HEK293 (cell line): ENCODE measurements around the gene TXNIP.

Experiments used
- CTCF ChIP-seq: fragments of 450-650 bp; formaldehyde crosslinking; IDR thresholded peaks from 2 replicates; pipeline ENCODE4 v1.5.1; 2016; ENCODE audit warnings: missing biosample characterization, missing genetic modification characterization
- HIC1 ChIP-seq: fragments of 450-650 bp; formaldehyde crosslinking; IDR thresholded peaks from 2 replicates; pipeline ENCODE4 v1.5.1; 2016; ENCODE audit warnings: missing biosample characterization, missing genetic modification characterization
- RBAK ChIP-seq: fragments of 450-650 bp; formaldehyde crosslinking; IDR thresholded peaks from 2 replicates; pipeline ENCODE4 v1.5.1; 2016; ENCODE audit warnings: missing biosample characterization, missing genetic modification characterization
- SETDB1 ChIP-seq: IDR thresholded peaks from one replicate; pipeline ENCODE4 v1.6.1; 2017; ENCODE audit warnings: mild to moderate bottlenecking, low read length, moderate library complexity, mixed read lengths; ENCODE audit not compliant: insufficient read length
- ZBTB1 ChIP-seq: fragments of 450-650 bp; formaldehyde crosslinking; IDR thresholded peaks from 2 replicates; pipeline ENCODE4 v1.5.1; 2016; ENCODE audit warnings: missing biosample characterization, missing genetic modification characterization
- ZIC2 ChIP-seq: fragments of 450-650 bp; formaldehyde crosslinking; IDR thresholded peaks from 2 replicates; pipeline ENCODE4 v1.5.1; 2016; ENCODE audit warnings: missing biosample characterization, missing genetic modification characterization
- ZNF133 ChIP-seq: fragments of 450-650 bp; formaldehyde crosslinking; IDR thresholded peaks from 2 replicates; pipeline ENCODE4 v1.5.1; 2016; ENCODE audit warnings: missing biosample characterization, missing genetic modification characterization
- ZNF138 ChIP-seq: fragments of 450-650 bp; formaldehyde crosslinking; IDR thresholded peaks from 2 replicates; pipeline ENCODE4 v1.5.1; 2016; ENCODE audit warnings: missing biosample characterization, missing genetic modification characterization, borderline replicate concordance
- ZNF324 ChIP-seq: fragments of 450-650 bp; formaldehyde crosslinking; IDR thresholded peaks from 2 replicates; pipeline ENCODE4 v1.5.1; 2016; ENCODE audit warnings: missing biosample characterization, missing genetic modification characterization
- ZNF501 ChIP-seq: fragments of 450-650 bp; formaldehyde crosslinking; IDR thresholded peaks from 2 replicates; pipeline ENCODE4 v1.5.1; 2016; ENCODE audit warnings: missing biosample characterization, missing genetic modification characterization
- ZNF670 ChIP-seq: fragments of 450-650 bp; formaldehyde crosslinking; IDR thresholded peaks from 2 replicates; pipeline ENCODE4 v1.5.1; 2016; ENCODE audit warnings: missing biosample characterization, missing genetic modification characterization, low read depth
- TF ChIP-seq, protein P1 (sequence below): fragments of 450-650 bp; formaldehyde crosslinking; IDR thresholded peaks from 2 replicates; pipeline ENCODE4 v1.5.1; 2016; ENCODE audit warnings: missing biosample characterization, missing genetic modification characterization

- TF ChIP-seq RBAK (no peak), CTCF (tag by site-specific recombination) (no peak), ZNF324 (tag by site-specific recombination) (no peak), ZIC2 (tag by site-specific recombination) (no peak), ZBTB1 (no peak), HIC1 (tag by site-specific recombination) (no peak), ZNF501 (tag by site-specific recombination) (no peak), SETDB1 (no peak), ZNF133 (tag by site-specific recombination) (no peak), ZNF138 (tag by site-specific recombination) (no peak), ZNF670 (tag by site-specific recombination) (no peak)
- TF ChIP-seq, protein P1, sequence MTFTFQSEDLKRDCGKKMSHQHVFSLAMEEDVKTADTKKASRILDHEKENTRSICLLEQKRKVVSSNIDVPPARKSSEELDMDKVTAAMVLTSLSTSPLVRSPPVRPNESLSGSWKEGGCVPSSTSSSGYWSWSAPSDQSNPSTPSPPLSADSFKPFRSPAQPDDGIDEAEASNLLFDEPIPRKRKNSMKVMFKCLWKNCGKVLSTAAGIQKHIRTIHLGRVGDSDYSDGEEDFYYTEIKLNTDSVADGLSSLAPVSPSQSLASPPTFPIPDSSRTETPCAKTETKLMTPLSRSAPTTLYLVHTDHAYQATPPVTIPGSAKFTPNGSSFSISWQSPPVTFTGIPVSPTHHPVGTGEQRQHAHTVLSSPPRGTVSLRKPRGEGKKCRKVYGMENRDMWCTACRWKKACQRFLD, result no peak
These were observed 40.9 kb downstream of the TXNIP start for GRCh38 chr1:145955436-145955835.
